GM12872 (cell line): ENCODE data around the gene CSNK2B.

Experiments used
- TF ChIP-seq, protein P1 (sequence below): IDR thresholded peaks from 3 replicates; pipeline ENCODE4 v1.5.1; 2011; ENCODE audit warnings: low read depth, mild to moderate bottlenecking, low read length, moderate library complexity; ENCODE audit not compliant: insufficient read depth

CSNK2B gene

DNA sequence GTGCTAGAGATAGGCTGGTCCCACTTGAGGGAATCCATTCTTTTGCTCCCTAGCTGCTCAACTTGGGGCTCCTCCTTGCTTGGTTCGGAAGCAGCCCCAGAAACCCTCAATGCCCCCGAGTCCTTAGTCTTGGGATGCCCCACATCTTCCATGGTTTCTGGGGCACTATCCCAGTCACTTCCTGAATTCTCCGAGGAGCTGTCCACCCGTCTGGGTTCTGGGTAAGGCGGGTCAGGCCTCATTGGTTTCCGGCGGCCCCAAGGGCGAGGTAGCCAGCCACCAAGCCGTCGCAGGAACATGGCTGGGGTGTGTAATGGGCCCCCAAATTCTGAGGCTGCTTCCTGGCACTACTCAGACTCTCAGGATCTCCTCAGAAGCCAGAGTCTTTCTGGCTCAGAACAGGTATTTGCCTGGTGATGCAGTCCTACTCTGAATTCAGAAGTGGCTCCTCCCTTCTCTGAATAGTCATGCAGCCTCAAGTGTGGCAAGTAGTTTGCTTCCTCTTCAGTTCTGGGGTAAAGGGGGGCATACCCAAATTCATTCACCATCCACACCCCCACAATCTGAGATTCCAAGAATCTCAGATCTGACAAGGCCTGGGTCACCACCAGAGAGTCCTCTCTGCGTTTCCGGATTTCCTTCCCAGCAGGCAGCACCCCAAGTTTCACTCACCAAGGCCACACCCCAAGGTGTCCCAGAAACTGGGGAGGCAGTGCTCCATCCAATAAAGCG, 6.1 kb upstream of the CSNK2B start:
- TF ChIP-seq, protein P1, sequence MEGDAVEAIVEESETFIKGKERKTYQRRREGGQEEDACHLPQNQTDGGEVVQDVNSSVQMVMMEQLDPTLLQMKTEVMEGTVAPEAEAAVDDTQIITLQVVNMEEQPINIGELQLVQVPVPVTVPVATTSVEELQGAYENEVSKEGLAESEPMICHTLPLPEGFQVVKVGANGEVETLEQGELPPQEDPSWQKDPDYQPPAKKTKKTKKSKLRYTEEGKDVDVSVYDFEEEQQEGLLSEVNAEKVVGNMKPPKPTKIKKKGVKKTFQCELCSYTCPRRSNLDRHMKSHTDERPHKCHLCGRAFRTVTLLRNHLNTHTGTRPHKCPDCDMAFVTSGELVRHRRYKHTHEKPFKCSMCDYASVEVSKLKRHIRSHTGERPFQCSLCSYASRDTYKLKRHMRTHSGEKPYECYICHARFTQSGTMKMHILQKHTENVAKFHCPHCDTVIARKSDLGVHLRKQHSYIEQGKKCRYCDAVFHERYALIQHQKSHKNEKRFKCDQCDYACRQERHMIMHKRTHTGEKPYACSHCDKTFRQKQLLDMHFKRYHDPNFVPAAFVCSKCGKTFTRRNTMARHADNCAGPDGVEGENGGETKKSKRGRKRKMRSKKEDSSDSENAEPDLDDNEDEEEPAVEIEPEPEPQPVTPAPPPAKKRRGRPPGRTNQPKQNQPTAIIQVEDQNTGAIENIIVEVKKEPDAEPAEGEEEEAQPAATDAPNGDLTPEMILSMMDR, result no peak

DNA sequence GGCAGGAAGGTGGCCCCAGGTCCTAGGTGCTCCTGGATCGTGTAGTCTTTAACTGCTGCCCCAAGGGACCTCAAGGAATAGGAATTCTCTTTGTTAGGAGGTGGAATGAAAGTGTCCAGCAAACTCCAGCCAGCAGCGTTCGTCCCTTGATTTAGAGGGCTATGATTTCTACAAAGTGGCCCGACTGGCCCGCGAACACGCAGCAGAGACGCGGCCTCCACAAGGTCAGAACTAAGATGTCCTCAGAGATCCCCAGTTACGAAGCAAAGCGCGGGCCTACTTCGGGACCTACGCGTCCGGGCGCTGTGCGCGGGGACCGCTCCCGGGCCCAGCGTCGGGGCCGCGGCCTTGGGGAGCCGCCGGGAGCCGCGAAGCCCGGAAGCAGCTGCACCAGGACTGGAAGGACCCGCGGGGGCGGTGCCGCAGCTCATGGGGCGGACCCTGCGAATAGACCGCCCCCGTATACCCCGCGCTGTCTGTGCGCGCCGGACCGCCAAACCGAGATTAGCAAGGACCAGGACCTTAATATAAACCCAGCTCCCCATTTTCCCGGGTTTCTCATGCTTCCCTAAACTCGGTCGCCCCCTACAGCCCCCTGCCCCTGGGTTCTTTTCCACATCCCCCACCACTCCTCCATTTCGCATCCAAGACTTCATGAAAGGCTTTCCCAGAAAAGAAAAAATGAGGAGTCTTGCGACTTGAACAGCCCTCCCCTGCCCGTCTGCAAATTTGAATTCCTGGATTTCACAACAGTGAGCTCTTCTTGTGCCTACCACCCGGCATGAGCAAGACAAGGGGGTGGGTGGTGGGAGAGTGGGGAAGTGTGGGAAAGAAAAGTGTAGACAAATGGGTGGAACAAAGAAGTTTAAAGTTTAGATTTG, 5.3 kb upstream of the CSNK2B start, which contains the start of gene C6orf47:
Gene C6orf47 (minus strand): TSS at position 398 of the 881 bp plus-strand sequence. CDS start 831 bp downstream, outside the sequence.
- TF ChIP-seq, protein P1, result no peak

DNA sequence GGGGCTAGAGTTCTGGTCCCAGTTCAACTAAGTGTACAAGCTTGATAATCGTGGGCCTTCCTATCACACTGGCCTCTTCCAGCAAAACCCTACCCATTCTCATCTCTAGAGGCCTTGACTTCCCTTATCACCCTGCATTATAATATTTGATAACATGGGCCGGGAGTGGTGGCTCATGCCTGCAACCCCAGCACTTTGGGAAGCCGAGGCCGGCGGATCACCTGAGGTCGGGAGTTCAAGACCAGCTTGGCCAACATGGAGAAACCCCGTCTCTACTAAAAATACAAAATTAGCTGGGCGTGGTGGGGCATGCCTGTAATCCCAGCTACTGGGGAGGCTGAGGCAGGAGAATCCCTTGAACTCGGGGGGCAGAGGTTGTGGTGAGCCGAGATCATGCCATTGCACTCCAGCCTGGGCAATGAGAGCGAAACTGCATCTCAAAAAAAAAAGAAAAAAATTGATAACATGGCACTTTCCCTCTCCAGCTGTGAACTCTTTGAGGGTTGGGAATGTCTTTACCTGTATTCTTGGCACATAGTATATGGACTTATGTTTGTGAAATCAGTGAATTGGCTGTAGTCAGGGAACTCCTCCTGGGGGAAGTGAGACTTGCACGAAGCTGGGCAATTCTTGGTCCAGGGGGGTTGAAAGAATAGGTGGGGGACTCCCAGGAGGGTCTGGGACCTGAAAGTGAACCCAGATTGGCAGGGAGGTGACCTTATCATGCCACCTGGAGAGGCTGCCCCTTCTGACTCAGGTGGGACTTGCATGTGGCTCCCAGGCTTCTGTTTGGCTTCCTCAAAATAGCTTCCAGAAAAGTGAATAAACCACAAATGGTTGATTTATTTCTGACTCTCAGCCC, 4.4 kb upstream of the CSNK2B start:
- TF ChIP-seq, protein P1, result peak; percentile 24; the same call in 1 of the 3 replicates

- TF ChIP-seq, protein P1, result no peak
Observed at GRCh38 chr6:31662124-31662723, 3.7 kb upstream of the CSNK2B start.

DNA sequence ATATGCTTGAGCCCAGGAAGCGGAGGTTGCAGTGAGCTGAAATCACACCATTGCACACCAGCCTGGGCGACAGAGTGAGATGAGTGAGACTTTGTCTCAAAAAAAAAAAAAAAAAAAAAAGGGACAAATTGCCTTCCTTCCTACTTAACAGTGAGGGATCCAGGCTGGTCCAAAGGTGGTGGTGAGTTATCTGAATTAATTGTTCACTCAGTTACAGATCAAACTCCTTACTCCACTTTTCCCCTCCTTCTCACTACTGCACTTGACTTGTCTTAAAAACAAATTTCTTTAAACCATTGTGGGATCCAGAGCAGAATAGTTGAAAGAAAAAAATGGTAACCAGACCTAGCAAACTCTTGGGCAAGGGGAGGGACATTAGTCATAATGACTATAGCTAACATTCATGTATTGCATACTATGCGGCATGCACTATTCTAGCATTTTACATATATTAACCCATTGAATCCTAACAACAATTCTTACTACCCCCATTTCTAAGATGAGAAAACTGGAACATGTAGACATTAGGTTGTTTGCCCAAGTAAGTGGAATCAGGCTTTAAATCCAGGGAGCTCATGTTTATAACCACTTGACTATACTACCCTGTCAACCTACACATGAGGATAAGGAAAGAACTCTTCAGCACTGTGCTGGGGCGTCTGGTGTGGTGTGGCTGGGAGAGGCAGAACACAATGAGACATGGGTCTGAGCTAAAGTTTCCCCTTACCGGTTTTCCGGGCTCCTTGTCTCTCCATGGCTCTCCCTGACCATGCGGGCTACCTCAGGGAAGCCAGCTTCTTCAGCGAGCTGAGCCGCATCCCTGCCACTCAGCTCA, 2.5 kb upstream of the CSNK2B start:
- TF ChIP-seq, protein P1, result no peak

DNA sequence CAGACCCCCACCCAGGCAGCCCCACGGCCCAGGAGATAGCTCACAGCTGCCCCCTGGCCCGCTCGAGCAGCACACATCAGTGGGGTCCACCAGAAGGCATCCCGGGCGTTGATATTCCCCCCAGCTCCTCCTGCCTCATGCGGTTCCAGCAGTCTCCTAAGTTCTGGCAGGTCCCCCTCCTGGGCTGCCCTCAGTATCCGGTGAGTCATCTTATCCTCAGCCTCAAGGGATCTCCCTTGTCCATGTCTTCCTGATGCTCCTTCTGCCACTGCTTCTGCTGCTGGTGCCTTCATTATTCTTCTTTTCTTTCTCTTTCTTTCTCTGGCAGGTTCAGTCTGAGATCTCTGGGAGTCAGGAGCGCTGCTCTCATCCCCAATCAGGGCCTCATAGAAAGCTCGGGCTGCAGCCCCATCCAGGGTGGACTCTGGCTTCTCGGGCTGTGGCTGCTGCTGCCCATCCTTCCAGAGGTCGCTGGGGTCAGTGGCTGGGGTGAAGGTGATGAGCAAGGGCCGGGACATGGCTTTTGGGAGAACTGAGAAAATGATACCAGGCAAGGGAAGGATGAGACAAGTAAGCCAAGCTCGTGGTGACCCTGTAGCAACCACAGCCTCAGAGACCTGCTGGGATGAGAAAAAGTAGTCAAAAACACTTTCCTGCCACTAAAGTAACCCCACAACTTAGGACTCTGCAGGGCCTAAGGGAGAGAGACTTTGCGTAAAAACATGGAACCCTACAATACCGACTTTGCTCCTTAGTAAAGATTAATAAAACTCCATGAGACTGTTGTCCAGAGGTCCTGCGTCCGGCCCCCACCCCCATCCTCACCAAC, 1.7 kb upstream of the CSNK2B start:
- TF ChIP-seq, protein P1, result no peak
